Kidney tubule cell (primary cell): ENCODE data around the gene FGF21.
"Not testable (repeated sequence)": the region's sequence is repeated elsewhere in the genome, so short reads cannot be mapped to it uniquely, and the experiment has no call there.

Source experiments
- DNase-seq: peaks from one replicate; pipeline ENCODE4 v3.0.0-alpha.2; 2018; ENCODE audit warnings: low spot score

The FGF21 gene

GRCh38 chr19:48751845-48752495 is 3.4 kb upstream of the FGF21 start:
- no peak for DNase-seq

- peak; percentile 81 for DNase-seq
Observed at GRCh38 chr19:48752496-48753365, 2.6 kb upstream of the FGF21 start, which contains the start of gene FUT1. Gene FUT1, minus strand, starts transcription at chr19:48752641. Its CDS starts 1,360 bp downstream, at chr19:48751281.

- no peak for DNase-seq
Observed at GRCh38 chr19:48755787-48756186, 463 bp downstream of the FGF21 start.

- no peak for DNase-seq
Observed at GRCh38 chr19:48756212-48756611, 888 bp downstream of the FGF21 start.

GRCh38 chr19:48756686-48757085 is 1.4 kb downstream of the FGF21 start:
- DNase-seq, result no peak

GRCh38 chr19:48757089-48757675 is 1.9 kb downstream of the FGF21 start:
- no peak for DNase-seq

- no peak for DNase-seq
Observed at GRCh38 chr19:48757741-48758144, 2.4 kb downstream of the FGF21 start.

GRCh38 chr19:48760504-48761205 is 5.3 kb downstream of the FGF21 start:
- DNase-seq, result no peak

- not testable (repeated sequence) for DNase-seq
Observed at GRCh38 chr19:48765816-48766215, 10.5 kb downstream of the FGF21 start.

GRCh38 chr19:48768171-48768753 is 12.9 kb downstream of the FGF21 start:
- not testable (repeated sequence) for DNase-seq

GRCh38 chr19:48768994-48769713 is 13.8 kb downstream of the FGF21 start:
- DNase-seq, result no peak

- DNase-seq, result peak; percentile 34
Observed at GRCh38 chr19:48770266-48770665, 14.9 kb downstream of the FGF21 start.

- no peak for DNase-seq
Observed at GRCh38 chr19:48770734-48771472, 15.6 kb downstream of the FGF21 start.

- DNase-seq, result peak; percentile 44
Observed at GRCh38 chr19:48772503-48772953, 17.2 kb downstream of the FGF21 start.

- no peak for DNase-seq
Observed at GRCh38 chr19:48777139-48777538, 21.8 kb downstream of the FGF21 start.

GRCh38 chr19:48777720-48778119 is 22.4 kb downstream of the FGF21 start:
- DNase-seq, result no peak

- DNase-seq, result no peak
Observed at GRCh38 chr19:48779636-48780035, 24.3 kb downstream of the FGF21 start.

- DNase-seq, result peak; percentile 74
Observed at GRCh38 chr19:48780631-48781391, 25.5 kb downstream of the FGF21 start.

- DNase-seq, result no peak
Observed at GRCh38 chr19:48784527-48784926, 29.2 kb downstream of the FGF21 start.

GRCh38 chr19:48786422-48786821 is 31.1 kb downstream of the FGF21 start:
- DNase-seq, result not testable (repeated sequence)
